Measurements from ENCODE around the gene TNK1. TPM values are rescaled to one million over a fixed set of nuclear protein-coding genes. Genes with fewer than 3 reads are reported as not detected.
"Not testable (repeated sequence)": the region's sequence is repeated elsewhere in the genome, so short reads cannot be mapped to it uniquely, and the experiment has no call there.

Gene TNK1
- total RNA-seq, 1 experiment from 2014 or later, result 1.8 TPM

DNA sequence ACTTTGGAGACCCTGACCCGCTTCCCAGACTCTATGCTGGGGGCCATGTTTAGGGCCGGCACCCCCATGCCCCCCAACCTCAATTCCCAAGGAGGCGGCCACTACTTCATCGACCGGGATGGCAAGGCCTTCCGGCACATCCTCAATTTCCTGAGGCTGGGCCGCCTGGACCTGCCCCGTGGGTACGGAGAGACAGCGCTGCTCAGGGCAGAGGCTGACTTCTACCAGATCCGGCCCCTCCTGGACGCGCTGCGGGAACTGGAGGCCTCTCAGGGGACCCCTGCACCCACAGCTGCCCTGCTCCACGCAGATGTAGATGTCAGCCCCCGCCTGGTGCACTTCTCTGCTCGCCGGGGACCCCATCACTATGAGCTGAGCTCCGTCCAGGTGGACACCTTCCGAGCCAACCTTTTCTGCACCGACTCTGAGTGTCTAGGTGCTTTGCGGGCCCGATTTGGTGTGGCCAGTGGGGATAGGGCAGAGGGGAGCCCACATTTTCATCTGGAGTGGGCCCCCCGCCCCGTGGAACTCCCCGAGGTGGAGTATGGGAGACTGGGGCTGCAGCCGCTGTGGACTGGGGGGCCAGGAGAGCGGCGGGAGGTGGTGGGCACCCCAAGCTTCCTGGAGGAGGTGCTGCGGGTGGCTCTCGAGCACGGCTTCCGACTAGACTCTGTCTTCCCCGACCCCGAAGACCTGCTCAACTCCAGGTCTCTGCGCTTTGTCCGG is 27.8 kb upstream of the TNK1 start:
- DNase-seq (ENCODE audit: low read depth), result no peak
- in situ Hi-C loops (cut with HindIII; ENCODE audit: low pct_unique_long_range_greater_than_20kb, low sequenced_read_pairs), result no loop called here

DNA sequence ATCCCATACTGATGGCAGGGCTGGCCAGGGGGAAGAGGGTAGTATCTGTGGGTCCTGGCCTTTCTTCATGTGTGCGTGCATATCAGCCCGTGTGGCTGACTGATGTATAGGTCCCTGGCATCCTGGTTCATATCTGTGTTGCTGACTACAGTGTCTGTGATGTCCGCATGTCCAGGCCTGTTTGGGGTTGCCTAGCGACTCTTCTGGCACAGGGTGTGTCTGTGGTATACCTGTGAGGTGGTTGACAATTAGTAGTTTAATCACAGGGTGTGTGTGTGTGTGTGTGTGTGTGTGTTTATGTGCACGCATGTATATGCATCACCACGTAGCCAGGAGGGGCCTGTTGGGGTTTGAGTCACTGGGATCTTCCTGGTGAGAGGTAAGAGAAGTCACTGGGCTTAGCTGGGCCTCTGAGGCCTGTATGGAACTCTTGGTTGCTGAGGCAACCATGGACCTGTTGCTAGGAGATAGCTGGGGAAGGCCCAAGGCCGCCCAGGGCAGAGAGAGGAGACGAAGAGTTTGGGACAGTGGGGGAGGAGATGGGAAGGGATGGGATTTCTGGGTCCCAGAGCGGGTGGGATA is 26.5 kb upstream of the TNK1 start:
- DNase-seq (ENCODE audit: low read depth), result no peak
- in situ Hi-C loops (cut with HindIII; ENCODE audit: low pct_unique_long_range_greater_than_20kb, low sequenced_read_pairs), result no loop called here

DNA sequence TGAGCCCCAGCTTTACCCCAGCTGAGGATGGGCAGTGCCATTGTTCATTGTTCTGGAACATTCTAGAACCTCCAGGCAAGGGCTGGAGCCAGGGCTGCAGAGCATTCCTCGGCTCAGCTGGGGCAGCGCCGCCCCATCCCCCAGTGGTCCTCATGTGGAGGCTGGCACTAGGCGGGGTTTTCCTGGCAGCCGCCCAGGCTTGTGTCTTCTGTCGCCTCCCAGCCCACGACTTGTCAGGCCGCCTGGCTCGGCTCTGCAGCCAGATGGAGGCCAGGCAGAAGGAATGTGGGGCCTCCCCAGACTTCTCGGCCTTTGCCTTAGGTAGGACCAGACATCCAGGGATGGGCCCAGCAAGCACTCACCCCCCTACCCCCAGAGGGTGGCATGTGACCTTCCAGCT is 25.8 kb upstream of the TNK1 start, which contains the start of gene TMEM95:
Gene TMEM95 (plus strand): TSS at position 104 of the 400 bp plus-strand sequence. CDS start 49 bp downstream, at position 153.
- no peak for DNase-seq (ENCODE audit: low read depth)
- in situ Hi-C loops (cut with HindIII; ENCODE audit: low pct_unique_long_range_greater_than_20kb, low sequenced_read_pairs), result no loop called here

DNA sequence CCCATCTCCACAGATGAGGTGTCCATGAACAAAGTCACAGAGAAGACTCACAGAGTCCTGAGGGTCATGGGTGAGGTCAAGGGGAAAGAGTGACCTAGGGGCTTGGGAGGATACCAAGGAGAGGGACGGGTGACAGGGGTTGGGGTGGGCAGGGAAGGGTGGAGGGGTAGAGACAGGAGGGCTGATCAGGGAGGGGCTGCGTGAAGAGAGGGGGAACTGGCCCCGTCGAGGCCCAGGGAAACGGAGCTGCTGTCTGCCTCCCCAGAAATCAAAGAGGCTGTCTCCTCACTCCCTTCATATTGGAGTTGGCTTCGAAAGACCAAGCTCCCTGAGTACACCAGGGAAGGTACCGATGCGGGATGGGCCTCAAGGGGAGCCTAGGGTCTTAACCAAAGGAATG is 25.3 kb upstream of the TNK1 start:
- no peak for DNase-seq (ENCODE audit: low read depth)
- in situ Hi-C loops (cut with HindIII; ENCODE audit: low pct_unique_long_range_greater_than_20kb, low sequenced_read_pairs), result no loop called here

- in situ Hi-C loops (cut with HindIII; ENCODE audit: low pct_unique_long_range_greater_than_20kb, low sequenced_read_pairs), result no loop called here
- peak; percentile 52 for DNase-seq (ENCODE audit: low read depth)
These were observed 24.8 kb upstream of the TNK1 start for GRCh38 chr17:7356072-7356549.

GRCh38 chr17:7356756-7357155 is 24.1 kb upstream of the TNK1 start:
- no peak for DNase-seq (ENCODE audit: low read depth)
- in situ Hi-C loops (cut with HindIII; ENCODE audit: low pct_unique_long_range_greater_than_20kb, low sequenced_read_pairs), result no loop called here

DNA sequence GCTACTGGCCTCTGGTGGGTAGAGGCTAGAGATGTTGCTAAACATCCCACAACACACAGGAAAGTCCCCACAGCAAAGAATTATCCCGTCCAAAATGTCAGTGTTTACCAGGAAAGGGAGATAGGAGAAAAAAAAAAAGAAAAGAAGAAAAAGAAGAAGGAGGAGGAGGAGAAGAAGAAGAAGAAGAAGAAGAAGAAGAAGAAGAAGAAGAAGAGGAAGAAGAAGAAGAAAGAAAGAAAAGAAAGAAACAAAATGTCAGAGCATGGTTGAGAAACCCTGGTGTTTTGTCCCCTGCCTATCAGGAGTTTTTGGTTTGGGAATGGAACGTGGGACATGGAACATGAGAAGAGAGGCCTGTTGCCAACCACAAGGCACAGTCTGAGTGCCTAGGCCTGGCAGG is 23.5 kb upstream of the TNK1 start:
- in situ Hi-C loops (cut with HindIII; ENCODE audit: low pct_unique_long_range_greater_than_20kb, low sequenced_read_pairs), result no loop called here
- DNase-seq (ENCODE audit: low read depth), result no peak

DNA sequence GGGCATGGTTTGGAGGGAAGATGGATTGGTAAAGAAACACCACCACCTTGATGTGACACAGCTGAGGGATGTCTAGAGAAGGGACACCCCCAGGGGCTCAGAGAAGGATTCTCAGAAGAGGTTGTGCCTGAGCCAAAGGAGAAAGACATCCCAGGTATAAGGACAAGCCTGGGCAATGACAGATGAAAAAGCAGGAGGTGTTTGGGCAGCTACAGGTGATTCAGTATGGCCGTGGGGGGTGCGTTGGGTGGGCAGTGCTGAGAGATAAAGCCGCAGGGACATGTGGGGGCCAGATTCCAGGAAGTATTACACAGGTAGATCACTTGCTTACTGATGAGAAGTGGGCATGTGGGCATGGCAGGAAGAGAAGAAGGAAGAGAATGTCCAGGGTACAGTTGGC is 19.0 kb upstream of the TNK1 start:
- in situ Hi-C loops (cut with HindIII; ENCODE audit: low pct_unique_long_range_greater_than_20kb, low sequenced_read_pairs), result no loop called here
- DNase-seq (ENCODE audit: low read depth), result no peak

- in situ Hi-C loops (cut with HindIII; ENCODE audit: low pct_unique_long_range_greater_than_20kb, low sequenced_read_pairs), result no loop called here
- no peak for DNase-seq (ENCODE audit: low read depth)
These were observed 17.6 kb upstream of the TNK1 start for GRCh38 chr17:7363311-7363710.

GRCh38 chr17:7365963-7366362 is 14.9 kb upstream of the TNK1 start:
- DNase-seq (ENCODE audit: low read depth); in situ Hi-C loops (cut with HindIII; ENCODE audit: low pct_unique_long_range_greater_than_20kb, low sequenced_read_pairs): not testable (repeated sequence)

DNA sequence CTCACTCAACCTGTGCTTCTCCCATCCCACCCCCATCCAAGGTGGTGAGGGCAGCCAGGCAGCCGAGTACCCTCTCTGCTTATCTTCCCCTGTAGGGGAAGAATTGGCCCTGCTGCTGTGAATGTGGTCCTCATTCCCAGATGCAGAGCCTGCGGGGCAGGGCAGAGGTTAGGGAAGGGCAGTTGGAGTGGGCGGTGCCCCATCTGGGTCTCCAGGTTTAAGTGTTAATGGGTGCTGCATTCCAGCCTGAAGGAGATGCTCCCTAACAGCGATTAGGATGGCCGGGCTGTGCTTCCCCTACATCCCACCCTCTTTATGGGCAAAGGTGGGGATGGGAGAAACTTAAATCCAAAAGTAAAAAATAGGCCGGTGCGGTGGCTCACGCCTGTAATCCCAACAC is 13.8 kb upstream of the TNK1 start:
- DNase-seq (ENCODE audit: low read depth), result no peak
- in situ Hi-C loops (cut with HindIII; ENCODE audit: low pct_unique_long_range_greater_than_20kb, low sequenced_read_pairs), result no loop called here

DNA sequence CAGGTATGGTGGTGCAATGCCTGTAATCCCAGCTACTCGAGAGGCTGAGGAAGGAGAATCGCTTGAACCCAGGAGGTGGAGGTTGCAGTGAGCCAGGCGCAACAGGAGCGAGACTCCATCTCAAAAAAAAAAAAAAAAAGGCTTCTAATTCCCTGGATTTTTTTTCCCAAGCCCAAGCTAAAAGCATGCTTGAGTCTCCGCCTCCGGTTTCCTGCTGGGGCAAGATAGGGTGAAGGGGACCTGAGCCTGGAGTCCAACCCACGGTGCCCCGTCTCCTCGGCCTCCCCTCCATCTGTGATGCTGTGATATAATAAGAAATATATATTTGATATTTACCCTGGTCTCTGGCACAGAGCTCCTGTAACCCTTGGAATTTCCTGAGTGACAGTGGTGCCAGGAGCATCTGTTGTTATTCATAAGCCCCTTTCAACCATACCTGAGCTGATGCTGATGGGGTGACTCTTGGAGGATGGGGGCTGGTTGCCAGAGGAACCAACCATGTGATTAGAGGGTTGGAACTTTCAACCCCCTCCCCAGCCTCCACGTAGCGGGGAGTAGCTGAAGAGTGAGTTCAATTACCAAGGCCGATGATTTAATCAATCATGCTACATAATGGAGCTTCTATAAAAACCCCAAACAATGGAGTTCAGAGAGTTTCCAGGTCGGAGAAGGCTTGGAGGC is 12.8 kb upstream of the TNK1 start:
- no peak for DNase-seq (ENCODE audit: low read depth)
- in situ Hi-C loops (cut with HindIII; ENCODE audit: low pct_unique_long_range_greater_than_20kb, low sequenced_read_pairs), result no loop called here

DNA sequence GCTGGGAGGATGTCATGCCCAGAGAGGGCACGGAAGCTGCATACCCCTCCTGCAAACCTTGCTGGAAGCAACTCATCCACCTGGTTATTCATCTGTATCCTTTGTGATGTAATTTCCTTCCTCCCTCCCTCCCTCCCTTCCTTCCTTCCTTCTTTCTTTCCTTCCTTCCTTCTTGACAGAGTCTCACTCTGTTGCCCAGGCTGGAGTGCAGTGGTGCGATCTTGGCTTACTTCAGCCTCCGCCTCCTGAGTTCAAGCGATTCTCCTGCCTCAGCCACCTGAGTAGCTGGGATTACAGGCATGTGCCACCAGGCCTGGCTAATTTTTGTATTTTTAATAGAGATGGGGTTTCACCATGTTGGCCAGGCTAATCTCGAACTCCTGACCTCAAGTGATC is 12.3 kb upstream of the TNK1 start:
- in situ Hi-C loops (cut with HindIII; ENCODE audit: low pct_unique_long_range_greater_than_20kb, low sequenced_read_pairs); DNase-seq (ENCODE audit: low read depth): not testable (repeated sequence)

- in situ Hi-C loops (cut with HindIII; ENCODE audit: low pct_unique_long_range_greater_than_20kb, low sequenced_read_pairs), result no loop called here
- no peak for DNase-seq (ENCODE audit: low read depth)
These were observed 11.1 kb upstream of the TNK1 start for GRCh38 chr17:7369825-7370224.

DNA sequence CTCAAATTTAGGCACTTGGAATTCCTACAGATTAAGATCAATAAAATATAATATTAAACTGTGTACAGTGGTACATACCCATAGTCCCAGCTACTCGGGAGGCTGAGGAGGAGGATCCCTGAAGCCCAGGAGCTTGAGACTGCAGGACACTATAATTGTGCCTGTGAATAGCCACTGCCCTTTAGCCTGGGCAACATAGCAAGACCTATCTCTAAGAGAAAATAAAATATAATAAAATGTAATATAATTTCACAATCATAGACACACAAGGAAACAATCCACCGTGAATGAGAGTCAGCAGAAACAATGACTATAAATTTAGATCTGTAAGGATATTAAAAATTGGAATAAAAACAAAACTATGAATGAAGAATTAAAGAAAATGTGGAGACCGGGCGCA is 10.0 kb upstream of the TNK1 start:
- no peak for DNase-seq (ENCODE audit: low read depth)
- in situ Hi-C loops (cut with HindIII; ENCODE audit: low pct_unique_long_range_greater_than_20kb, low sequenced_read_pairs), result no loop called here

GRCh38 chr17:7374353-7374752 is 6.5 kb upstream of the TNK1 start:
- DNase-seq (ENCODE audit: low read depth), result no peak
- in situ Hi-C loops (cut with HindIII; ENCODE audit: low pct_unique_long_range_greater_than_20kb, low sequenced_read_pairs), result no loop called here

- no peak for DNase-seq (ENCODE audit: low read depth)
- in situ Hi-C loops (cut with HindIII; ENCODE audit: low pct_unique_long_range_greater_than_20kb, low sequenced_read_pairs), result no loop called here
These were observed 1.8 kb upstream of the TNK1 start for GRCh38 chr17:7379134-7379533.

GRCh38 chr17:7380321-7380720 is 568 bp upstream of the TNK1 start:
- DNase-seq (ENCODE audit: low read depth), result no peak
- in situ Hi-C loops (cut with HindIII; ENCODE audit: low pct_unique_long_range_greater_than_20kb, low sequenced_read_pairs), result no loop called here

DNA sequence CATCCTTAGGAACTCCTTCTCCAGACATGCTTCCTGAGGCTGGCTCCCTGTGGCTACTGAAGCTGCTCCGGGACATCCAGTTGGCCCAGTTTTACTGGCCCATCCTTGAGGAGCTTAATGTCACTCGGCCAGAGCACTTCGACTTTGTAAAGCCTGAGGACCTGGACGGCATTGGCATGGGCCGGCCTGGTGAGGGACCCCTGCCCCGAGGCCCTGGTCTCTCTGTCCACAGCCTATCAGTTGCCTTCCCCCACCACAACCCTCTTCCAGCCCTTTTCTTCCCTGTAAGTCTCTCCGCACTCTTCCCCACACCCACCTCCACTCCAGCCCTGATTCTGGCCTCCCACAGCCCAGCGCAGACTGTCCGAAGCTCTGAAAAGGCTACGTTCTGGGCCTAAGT is 2.0 kb downstream of the TNK1 start:
- in situ Hi-C loops (cut with HindIII; ENCODE audit: low pct_unique_long_range_greater_than_20kb, low sequenced_read_pairs), result no loop called here
- DNase-seq (ENCODE audit: low read depth), result no peak

All from Caki2 (cell line).